RWPE2 (cell line): Measurements from ENCODE around the gene WDR89.
A peak's percentile ranks its signal among the peaks of the same experiment; 100 is the strongest.

Experiments used
- ATAC-seq: fragments of 200-7000 bp; cut with Tn5 transposase; 3 replicates; pipeline ENCODE4 v1.9.1; 2021; ENCODE audit warnings: low read depth
- DNase-seq: peaks from one replicate; pipeline ENCODE4 v3.0.0-alpha.2; 2020; ENCODE audit warnings: low spot score
- H3K27ac ChIP-seq: fragments of 450-650 bp; 2 replicates; pipeline ENCODE4 v1.5.1; 2017; ENCODE audit warnings: mild to moderate bottlenecking; ENCODE audit not compliant: poor library complexity, severe bottlenecking
- H3K27me3 ChIP-seq: fragments of 250-450 bp; sonication (Bioruptor Pico); 2 replicates; pipeline ENCODE4 v1.5.1; 2021; ENCODE audit warnings: mild to moderate bottlenecking, moderate library complexity; ENCODE audit not compliant: insufficient read depth, poor library complexity, severe bottlenecking
- H3K36me3 ChIP-seq: fragments of 250-450 bp; sonication (Bioruptor Pico); 2 replicates; pipeline ENCODE4 v1.5.1; 2020; ENCODE audit warnings: low read depth, mild to moderate bottlenecking, moderate library complexity
- H3K4me1 ChIP-seq: fragments of 250-450 bp; sonication (Bioruptor Pico); 2 replicates; pipeline ENCODE4 v1.5.1; 2021; ENCODE audit warnings: mild to moderate bottlenecking, moderate library complexity; ENCODE audit not compliant: insufficient read depth, poor library complexity, severe bottlenecking
- H3K4me3 ChIP-seq: fragments of 250-450 bp; sonication (Bioruptor Pico); 2 replicates; pipeline ENCODE4 v1.5.1; 2021; ENCODE audit warnings: mild to moderate bottlenecking, moderate library complexity; ENCODE audit not compliant: severe bottlenecking
- H3K9me3 ChIP-seq: fragments of 250-450 bp; sonication (Bioruptor Pico); 2 replicates; pipeline ENCODE4 v1.5.1; 2021; ENCODE audit warnings: mild to moderate bottlenecking, moderate library complexity; ENCODE audit not compliant: severe bottlenecking
- TF ChIP-seq, protein P1 (sequence below): fragments of 450-650 bp; IDR thresholded peaks from one replicate; pipeline ENCODE4 v1.5.1; 2017; ENCODE audit warnings: mild to moderate bottlenecking, moderate library complexity; ENCODE audit not compliant: poor library complexity, severe bottlenecking

The WDR89 gene

DNA sequence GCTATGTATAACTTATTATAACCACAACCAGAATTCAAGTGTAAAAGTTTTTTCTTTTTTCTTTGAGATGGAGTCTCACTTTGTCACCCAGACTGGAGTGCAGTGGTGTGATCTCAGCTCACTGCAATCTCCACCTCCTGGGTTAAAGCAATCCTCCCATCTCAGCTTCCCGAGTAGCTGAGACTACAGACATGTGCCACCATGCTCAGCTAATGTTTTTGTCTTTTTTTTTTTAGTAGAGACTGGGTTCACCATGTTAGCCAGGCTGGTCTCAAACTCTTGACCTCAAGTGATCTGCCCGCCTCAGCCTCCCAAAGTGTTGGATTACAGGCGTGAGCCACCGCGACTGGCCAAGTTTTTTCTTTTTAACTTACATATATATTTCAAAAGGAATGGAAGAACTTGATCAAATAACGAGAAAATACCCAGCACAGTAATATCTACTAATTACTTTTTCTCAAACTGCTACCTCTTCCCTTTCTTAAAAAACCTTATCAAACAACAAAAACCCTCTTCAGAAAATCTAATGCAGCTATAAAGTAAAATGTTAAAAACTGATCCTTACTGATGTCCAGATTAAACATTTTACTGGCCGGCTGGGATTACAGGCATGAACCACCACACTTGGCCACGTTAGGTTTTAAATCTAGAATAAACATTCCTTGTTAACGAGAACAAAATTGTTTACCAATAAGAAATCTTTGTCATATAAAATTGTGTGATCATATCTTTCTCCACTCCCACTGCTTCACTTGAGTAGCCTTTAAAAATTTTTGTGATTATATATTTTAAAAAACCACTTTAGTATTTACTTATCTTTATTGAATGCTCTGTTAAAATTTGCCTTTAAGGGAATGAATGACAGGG is 41.3 kb upstream of the WDR89 start:
- Histone ChIP-seq H3K36me3 (peaks cover 31% of the 10 kb centered on the region), H3K4me1 (peaks cover 8% of the 10 kb centered on the region), H3K27ac (no peak overlapping the region), H3K9me3 (no peaks in the 10 kb centered on the region), H3K27me3 (no peaks in the 10 kb centered on the region), H3K4me3 (no peak overlapping the region)
- TF ChIP-seq, protein P1, sequence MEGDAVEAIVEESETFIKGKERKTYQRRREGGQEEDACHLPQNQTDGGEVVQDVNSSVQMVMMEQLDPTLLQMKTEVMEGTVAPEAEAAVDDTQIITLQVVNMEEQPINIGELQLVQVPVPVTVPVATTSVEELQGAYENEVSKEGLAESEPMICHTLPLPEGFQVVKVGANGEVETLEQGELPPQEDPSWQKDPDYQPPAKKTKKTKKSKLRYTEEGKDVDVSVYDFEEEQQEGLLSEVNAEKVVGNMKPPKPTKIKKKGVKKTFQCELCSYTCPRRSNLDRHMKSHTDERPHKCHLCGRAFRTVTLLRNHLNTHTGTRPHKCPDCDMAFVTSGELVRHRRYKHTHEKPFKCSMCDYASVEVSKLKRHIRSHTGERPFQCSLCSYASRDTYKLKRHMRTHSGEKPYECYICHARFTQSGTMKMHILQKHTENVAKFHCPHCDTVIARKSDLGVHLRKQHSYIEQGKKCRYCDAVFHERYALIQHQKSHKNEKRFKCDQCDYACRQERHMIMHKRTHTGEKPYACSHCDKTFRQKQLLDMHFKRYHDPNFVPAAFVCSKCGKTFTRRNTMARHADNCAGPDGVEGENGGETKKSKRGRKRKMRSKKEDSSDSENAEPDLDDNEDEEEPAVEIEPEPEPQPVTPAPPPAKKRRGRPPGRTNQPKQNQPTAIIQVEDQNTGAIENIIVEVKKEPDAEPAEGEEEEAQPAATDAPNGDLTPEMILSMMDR: no peak
- DNase-seq (no peak), ATAC-seq (no peak)

DNA sequence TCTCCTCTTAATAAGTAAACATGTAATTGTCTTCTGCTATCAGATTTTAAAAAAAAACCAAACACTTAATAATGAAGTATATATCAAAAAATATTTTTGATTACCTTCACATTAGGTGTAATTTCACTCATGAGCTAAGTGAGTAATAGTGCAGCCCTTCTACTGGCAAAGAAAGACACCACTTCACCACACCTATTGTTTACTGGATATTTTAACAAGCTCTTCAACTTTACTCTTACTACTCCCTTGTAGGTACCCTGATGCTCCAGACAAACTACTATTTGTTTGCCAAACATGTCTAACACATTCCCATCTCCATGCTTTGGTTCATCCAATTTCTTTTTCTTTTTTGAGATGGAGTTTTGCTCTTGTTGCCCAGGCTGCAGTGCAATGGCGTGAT is 36.9 kb upstream of the WDR89 start:
- peak; percentile 55; the same call in 2 of the 3 replicates for ATAC-seq
- no peak for DNase-seq
- H3K4me3 ChIP-seq: no peak overlapping the region
- H3K27me3 ChIP-seq: no peaks in the 10 kb centered on the region
- H3K27ac ChIP-seq: peak overlapping the region; percentile 21
- TF ChIP-seq, protein P1: no peak
- peaks cover 17% of the 10 kb centered on the region for H3K36me3 ChIP-seq
- H3K4me1 ChIP-seq: peaks cover 13% of the 10 kb centered on the region
- no peaks in the 10 kb centered on the region for H3K9me3 ChIP-seq

DNA sequence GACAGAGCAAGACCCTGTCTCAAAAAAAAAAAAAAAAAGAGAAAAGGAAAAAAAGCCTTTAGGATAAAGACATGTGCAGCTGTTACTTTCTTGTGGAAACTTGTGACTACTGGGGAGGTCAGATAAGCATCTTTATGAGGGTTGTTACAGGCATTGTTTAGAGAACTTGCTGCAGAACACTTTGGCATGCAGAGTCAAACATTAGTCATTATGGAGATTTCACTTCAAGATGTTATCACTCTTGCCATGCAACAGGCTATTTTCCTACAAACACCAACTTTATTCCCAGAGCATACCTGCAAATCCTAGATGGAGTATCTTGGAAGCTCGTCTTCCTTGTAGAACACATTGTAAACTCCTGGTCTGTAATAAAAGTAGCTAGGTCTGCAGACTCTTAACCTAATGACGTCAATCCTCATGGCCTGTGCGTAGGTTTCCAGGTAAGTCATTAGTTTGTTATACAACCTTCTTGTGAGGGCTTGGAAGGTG is 36.3 kb upstream of the WDR89 start:
- DNase-seq (no peak), ATAC-seq (peak; percentile 92)
- Histone ChIP-seq H3K27me3 (no peaks in the 10 kb centered on the region), H3K27ac (peak overlapping the region; percentile 21), H3K36me3 (peaks cover 12% of the 10 kb centered on the region; the same call in 1 of the 2 replicates), H3K4me1 (peaks cover 14% of the 10 kb centered on the region), H3K9me3 (no peaks in the 10 kb centered on the region), H3K4me3 (no peak overlapping the region)
- TF ChIP-seq, protein P1: no peak

DNA sequence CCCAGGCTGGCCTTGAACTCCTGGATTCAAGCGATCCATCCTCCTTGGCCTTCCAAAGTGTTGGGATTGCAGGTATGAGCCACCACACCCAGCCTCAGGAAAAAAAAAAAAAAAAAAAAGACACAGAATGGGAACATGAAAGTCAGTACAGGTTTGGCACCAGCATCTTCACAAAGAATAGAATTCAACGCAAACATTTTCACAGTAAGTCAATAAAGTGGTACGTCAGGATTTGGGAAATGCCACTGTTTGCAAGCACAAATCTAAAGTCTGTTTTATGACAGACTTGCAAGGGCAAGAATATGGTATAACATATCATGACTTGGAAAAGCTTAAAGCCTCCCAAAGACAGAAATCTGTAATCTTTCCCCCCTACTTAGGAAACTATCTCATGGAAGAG is 34.9 kb upstream of the WDR89 start:
- peaks cover 20% of the 10 kb centered on the region for H3K4me1 ChIP-seq
- ATAC-seq (no peak), DNase-seq (no peak)
- H3K9me3 ChIP-seq: no peaks in the 10 kb centered on the region
- H3K4me3 ChIP-seq: no peak overlapping the region
- H3K27ac ChIP-seq: no peak overlapping the region
- peaks cover 12% of the 10 kb centered on the region; the same call in 1 of the 2 replicates for H3K36me3 ChIP-seq
- H3K27me3 ChIP-seq: no peaks in the 10 kb centered on the region
- TF ChIP-seq, protein P1: no peak
